Tibial nerve (tissue), 3 donors: ENCODE measurements around the gene PRRT1B.

ENCODE experiments used
- CTCF ChIP-seq, 5 experiments: fragments of 200-600 bp in 3 of 5; fragments of 450-650 bp in 2 of 5; sonication (generic) in 3 of 5; IDR thresholded peaks; one replicate each; pipeline ENCODE4 v1.5.1; 2016 to 2019; ENCODE audit warnings: antibody characterized with exemption in 5 of 5, mild to moderate bottlenecking in 3 of 5, moderate library complexity in 2 of 5
- POLR2A ChIP-seq, 2 donors: fragments of 450-650 bp; IDR thresholded peaks; one replicate each; pipeline ENCODE4 v1.6.1; 2017; ENCODE audit warnings: antibody characterized with exemption in 2 of 2, mild to moderate bottlenecking in 2 of 2, moderate library complexity in 2 of 2

- TF ChIP-seq CTCF (IDR thresholded peaks at IDR 0.05) (no peak), POLR2A (IDR thresholded peaks at IDR 0.05) (no peak)
Measured at GRCh38 chr9:131565369-131565768, 20.0 kb downstream of the PRRT1B start.
